ENCODE data around the gene TSPAN14. TPM values are rescaled to one million over a fixed set of nuclear protein-coding genes. Genes with fewer than 3 reads are reported as not detected.
A peak's percentile ranks its signal among the peaks of the same experiment; 100 is the strongest.

TSPAN14 gene
- total and polyA plus RNA-seq, 2 experiments from 2014 or later, result 17.9 to 40.7 TPM

DNA sequence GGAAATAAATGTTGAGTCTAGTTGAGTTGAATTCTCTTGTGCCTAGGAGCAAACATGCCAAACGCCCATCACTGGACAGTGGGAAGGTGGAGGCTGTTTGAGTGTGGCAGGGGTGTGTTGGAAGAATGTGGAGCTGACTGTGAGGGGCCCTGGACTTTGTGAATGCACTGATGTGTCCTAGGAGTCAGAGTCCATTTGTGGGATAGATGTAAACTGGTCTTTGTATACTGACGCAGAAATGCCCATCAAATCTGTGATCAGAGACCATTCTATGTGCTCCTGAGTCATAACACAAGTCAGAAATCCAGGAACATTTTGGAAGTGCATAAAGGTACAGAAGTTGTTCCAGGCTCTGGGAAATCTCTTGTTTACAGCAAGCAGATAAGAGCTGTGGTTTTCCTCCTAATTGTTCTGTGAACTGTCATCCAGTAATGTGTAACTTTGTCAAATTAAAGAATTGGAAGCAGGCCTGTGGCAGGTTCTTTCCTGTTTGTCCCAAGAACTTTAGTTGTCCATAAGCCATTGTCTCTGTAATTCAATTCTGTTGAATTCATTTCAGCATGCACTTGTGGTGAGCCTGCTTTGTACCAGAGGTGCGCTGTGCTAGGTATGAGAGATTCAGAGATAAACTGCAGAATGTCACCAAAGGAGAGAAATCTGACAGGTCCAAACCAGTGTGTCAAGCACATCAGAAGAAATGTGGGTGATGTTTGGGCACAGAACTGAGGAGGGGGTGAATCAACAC lies 38.2 kb upstream of the TSPAN14 start:
- no peak overlapping the region for H3K4me3 Mint-ChIP-seq
- H3K27ac Mint-ChIP-seq, result no peak overlapping the region
- H3K36me3 ChIP-seq (ENCODE audit: insufficient read depth), result no peaks in the 10 kb centered on the region

More for the DNA sequence above, 38.2 kb upstream of the TSPAN14 start:
- Histone ChIP-seq H3K4me3 (no peak overlapping the region), H2AFZ (no peak overlapping the region), H3K9me2 (ENCODE audit: insufficient read depth) (no peaks in the 10 kb centered on the region), H3K27ac (ENCODE audit: low read depth) (no peak overlapping the region), H3K4me1 (ENCODE audit: insufficient read depth) (peaks cover 42% of the 10 kb centered on the region), H3F3A (replicated peaks; ENCODE audit: low read depth) (no peaks in the 10 kb centered on the region), H3K27me3 (ENCODE audit: insufficient read depth) (peaks cover 16% of the 10 kb centered on the region), H3K79me2 (replicated peaks; ENCODE audit: insufficient read depth) (peaks cover 31% of the 10 kb centered on the region), H3K4me2 (peak overlapping the region; percentile 75), H4K20me1 (replicated peaks; ENCODE audit: insufficient read depth) (peaks cover 40% of the 10 kb centered on the region)
- no peak for TF ChIP-seq CREB1 (CRISPR knock-in tag; IDR thresholded peaks at IDR 0.05; ENCODE audit: low read depth)
- no peak for TF ChIP-seq EZH2phosphoT487 (IDR thresholded peaks at IDR 0.05; ENCODE audit: unreplicated experiment)
- no peak for TF ChIP-seq CTCF (conservative IDR thresholded peaks at IDR 0.05; ENCODE audit: low read depth in 2 of 2)
- no peak for TF ChIP-seq NANOG (IDR thresholded peaks at IDR 0.05; ENCODE audit: borderline replicate concordance)
- no peak for TF ChIP-seq JUNB (IDR thresholded peaks at IDR 0.05; ENCODE audit: unreplicated experiment)
- no peak for TF ChIP-seq ZNF331 (CRISPR knock-in tag; IDR thresholded peaks at IDR 0.05; ENCODE audit: low read depth)
- TF ChIP-seq, protein P1, sequence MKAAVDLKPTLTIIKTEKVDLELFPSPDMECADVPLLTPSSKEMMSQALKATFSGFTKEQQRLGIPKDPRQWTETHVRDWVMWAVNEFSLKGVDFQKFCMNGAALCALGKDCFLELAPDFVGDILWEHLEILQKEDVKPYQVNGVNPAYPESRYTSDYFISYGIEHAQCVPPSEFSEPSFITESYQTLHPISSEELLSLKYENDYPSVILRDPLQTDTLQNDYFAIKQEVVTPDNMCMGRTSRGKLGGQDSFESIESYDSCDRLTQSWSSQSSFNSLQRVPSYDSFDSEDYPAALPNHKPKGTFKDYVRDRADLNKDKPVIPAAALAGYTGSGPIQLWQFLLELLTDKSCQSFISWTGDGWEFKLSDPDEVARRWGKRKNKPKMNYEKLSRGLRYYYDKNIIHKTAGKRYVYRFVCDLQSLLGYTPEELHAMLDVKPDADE (IDR thresholded peaks at IDR 0.05), result no peak
- TF ChIP-seq, protein P2, sequence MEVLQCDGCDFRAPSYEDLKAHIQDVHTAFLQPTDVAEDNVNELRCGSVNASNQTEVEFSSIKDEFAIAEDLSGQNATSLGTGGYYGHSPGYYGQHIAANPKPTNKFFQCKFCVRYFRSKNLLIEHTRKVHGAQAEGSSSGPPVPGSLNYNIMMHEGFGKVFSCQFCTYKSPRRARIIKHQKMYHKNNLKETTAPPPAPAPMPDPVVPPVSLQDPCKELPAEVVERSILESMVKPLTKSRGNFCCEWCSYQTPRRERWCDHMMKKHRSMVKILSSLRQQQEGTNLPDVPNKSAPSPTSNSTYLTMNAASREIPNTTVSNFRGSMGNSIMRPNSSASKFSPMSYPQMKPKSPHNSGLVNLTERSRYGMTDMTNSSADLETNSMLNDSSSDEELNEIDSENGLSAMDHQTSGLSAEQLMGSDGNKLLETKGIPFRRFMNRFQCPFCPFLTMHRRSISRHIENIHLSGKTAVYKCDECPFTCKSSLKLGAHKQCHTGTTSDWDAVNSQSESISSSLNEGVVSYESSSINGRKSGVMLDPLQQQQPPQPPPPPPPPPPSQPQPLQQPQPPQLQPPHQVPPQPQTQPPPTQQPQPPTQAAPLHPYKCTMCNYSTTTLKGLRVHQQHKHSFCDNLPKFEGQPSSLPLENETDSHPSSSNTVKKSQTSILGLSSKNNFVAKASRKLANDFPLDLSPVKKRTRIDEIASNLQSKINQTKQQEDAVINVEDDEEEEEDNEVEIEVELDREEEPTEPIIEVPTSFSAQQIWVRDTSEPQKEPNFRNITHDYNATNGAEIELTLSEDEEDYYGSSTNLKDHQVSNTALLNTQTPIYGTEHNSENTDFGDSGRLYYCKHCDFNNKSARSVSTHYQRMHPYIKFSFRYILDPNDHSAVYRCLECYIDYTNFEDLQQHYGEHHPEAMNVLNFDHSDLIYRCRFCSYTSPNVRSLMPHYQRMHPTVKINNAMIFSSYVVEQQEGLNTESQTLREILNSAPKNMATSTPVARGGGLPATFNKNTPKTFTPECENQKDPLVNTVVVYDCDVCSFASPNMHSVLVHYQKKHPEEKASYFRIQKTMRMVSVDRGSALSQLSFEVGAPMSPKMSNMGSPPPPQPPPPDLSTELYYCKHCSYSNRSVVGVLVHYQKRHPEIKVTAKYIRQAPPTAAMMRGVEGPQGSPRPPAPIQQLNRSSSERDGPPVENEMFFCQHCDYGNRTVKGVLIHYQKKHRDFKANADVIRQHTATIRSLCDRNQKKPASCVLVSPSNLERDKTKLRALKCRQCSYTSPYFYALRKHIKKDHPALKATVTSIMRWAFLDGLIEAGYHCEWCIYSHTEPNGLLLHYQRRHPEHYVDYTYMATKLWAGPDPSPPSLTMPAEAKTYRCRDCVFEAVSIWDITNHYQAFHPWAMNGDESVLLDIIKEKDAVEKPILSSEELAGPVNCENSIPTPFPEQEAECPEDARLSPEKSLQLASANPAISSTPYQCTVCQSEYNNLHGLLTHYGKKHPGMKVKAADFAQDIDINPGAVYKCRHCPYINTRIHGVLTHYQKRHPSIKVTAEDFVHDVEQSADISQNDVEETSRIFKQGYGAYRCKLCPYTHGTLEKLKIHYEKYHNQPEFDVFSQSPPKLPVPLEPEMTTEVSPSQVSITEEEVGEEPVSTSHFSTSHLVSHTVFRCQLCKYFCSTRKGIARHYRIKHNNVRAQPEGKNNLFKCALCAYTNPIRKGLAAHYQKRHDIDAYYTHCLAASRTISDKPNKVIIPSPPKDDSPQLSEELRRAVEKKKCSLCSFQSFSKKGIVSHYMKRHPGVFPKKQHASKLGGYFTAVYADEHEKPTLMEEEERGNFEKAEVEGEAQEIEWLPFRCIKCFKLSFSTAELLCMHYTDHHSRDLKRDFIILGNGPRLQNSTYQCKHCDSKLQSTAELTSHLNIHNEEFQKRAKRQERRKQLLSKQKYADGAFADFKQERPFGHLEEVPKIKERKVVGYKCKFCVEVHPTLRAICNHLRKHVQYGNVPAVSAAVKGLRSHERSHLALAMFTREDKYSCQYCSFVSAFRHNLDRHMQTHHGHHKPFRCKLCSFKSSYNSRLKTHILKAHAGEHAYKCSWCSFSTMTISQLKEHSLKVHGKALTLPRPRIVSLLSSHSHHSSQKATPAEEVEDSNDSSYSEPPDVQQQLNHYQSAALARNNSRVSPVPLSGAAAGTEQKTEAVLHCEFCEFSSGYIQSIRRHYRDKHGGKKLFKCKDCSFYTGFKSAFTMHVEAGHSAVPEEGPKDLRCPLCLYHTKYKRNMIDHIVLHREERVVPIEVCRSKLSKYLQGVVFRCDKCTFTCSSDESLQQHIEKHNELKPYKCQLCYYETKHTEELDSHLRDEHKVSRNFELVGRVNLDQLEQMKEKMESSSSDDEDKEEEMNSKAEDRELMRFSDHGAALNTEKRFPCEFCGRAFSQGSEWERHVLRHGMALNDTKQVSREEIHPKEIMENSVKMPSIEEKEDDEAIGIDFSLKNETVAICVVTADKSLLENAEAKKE (CRISPR knock-in tag; IDR thresholded peaks at IDR 0.05), result no peak
- no peak for TF ChIP-seq ZNF114 (CRISPR knock-in tag; IDR thresholded peaks at IDR 0.05)
- no peak for TF ChIP-seq EZH2 (IDR thresholded peaks at IDR 0.05; ENCODE audit: low read depth, unreplicated experiment)
- TF ChIP-seq POLR2AphosphoS5 (IDR thresholded peaks at IDR 0.05; ENCODE audit: low read depth), result no peak
- TF ChIP-seq STAT1 (IDR thresholded peaks at IDR 0.05; ENCODE audit: unreplicated experiment), result no peak
- TF ChIP-seq REST (IDR thresholded peaks at IDR 0.05; ENCODE audit: unreplicated experiment), result no peak
- Mint-ChIP-seq H3K9me3 (no peaks in the 10 kb centered on the region), H3K36me3 (ENCODE audit: low read depth) (peaks cover 2% of the 10 kb centered on the region; the same call in 1 of the 3 replicates), H3K4me1 (peaks cover 64% of the 10 kb centered on the region), H3K27me3 (ENCODE audit: insufficient read depth, low read depth, poor library complexity) (peaks cover 10% of the 10 kb centered on the region)
- no peak for ATAC-seq
- no peak for DNase-seq (ENCODE audit: low spot score)

All from GM23338 (cell line).